GM19395 (cell line): ENCODE measurements around the gene SLC43A3.
"Not testable (repeated sequence)": the region's sequence is repeated elsewhere in the genome, so short reads cannot be mapped to it uniquely, and the experiment has no call there.

ENCODE experiments used
- ATAC-seq: cut with Tn5 transposase; IDR thresholded peaks from one replicate; pipeline ENCODE4 v1.9.1; 2021; ENCODE audit warnings: mild to moderate bottlenecking, moderate library complexity; ENCODE audit not compliant: unreplicated experiment

SLC43A3 gene

GRCh38 chr11:57407941-57408475, 18.9 kb downstream of the SLC43A3 start:
- ATAC-seq = no peak

DNA sequence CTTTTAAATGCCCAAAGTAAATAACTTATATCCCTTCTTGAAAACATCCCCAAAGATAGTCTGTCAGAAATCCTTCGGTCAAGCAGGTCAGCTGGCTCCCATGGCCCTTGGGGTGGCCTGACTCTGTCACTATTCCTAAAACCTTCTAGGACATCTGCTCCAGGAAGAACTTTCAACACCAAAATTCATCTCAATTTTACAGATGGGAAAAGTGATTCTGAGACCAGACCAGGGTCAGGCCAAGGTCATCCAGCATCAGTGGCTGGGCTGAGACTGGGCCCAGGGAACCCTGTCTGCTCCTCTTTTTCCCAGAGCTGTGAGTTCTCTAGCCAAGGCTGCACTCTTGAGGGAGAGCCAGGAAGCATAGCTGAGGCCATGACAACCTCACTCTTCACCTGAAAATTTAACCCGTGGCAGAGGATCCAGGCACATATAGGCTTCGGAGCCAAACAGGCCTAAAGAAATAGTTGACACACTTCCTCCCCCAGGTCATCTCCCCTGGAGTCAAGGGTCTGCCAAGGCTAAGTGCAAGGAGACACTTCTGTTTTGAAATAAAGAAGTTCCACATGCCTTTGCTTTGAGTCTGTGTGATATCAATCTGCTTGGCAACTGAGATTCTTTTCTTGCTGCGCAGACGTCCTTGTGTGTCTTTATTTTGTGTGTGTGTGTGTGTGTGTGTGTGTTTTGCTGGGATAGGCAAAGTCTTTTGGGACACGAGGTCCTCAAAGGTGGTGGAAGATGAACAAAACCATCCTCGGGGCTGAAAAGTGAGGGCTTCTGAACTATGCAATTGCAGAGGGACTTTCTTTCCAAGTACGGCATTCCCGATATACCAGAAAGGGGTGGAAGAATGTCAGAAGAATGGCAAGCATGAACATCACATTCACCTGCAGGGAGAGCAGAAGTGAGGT, 19.7 kb downstream of the SLC43A3 start:
- ATAC-seq = no peak

DNA sequence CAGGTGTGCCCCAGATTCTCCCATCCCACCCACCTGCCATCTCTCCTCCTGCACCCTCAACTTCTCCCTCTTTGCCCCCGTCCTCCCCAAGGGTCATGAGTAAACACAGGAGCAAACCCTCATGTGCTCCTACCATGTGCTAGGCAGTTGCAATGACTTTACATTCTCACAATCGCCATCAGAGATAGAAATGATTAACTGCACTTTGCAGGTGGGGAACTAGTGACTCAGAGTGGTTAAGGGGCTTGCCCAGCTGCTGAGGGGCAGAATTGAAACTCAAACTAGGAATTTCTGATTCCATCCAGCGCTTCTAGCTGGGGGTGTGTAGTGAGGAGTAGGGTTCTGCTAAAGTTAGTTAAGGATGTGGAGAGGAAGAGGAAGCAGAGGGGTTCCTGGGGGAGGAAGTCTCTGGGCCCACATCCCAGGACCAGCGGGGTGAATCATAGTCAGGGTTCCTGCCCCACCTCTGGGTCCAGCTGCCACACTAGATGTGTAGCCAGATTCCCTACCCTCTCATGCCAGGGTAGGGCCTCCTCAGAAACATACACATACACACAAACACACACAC, 20.5 kb downstream of the SLC43A3 start:
- ATAC-seq = peak; percentile 87

- no peak for ATAC-seq
These were observed 21.6 kb downstream of the SLC43A3 start for GRCh38 chr11:57405271-57405860.

DNA sequence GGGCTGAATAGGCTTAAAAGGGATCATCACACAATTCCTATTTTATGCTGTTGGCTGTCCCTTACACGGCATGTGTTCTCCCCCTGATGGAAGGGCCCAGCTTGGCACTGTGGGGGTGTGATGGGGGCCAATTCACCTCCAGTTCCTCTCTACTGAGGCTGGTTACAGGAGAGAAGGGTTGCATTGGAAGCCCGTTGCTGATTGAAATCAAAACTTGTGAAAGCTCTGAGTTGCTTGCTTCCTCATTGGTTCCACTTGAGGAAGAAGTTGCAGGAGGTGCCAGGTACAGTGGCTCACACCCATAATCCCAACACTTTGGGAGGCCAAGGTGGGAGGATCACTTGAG, 23.1 kb downstream of the SLC43A3 start:
- ATAC-seq = no peak

DNA sequence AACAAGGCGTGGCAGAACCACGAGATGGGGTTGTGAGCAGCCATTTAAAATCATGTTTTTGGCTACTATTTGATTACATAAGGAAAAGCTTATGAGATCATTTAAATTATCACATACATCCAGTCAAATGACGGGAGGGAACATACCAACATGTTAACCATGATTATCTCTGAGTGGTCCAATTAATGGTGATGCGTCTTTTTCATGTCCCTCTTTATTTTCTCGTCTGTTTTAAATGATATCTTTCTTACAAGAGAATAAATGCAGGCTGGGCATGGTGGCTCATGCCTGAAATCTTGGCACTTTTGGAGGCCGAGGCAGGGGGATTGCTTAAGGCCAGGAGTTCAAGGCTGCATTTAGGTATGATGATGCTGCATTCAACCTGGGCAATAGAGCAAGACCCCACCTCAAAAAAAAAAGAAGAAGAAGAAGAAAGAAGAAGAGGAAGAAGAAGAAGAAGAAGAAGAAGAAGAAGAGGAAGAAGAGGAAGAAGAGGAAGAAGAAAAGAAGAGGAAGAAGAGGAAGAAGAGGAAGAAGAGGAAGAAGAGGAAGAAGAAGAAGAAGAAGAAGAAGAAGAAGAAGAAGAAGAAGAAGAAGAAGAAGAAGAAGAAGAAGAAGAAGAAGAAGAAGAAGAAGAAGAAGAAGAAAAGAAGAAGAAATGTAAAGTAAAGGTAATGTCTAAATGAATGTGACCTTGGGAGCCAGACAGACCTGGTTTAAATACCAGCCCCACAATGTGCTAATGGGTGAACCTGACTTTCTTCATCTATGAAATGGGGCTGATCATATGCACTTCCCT, 23.7 kb downstream of the SLC43A3 start:
- not testable (repeated sequence) for ATAC-seq

GRCh38 chr11:57402188-57403002, 24.5 kb downstream of the SLC43A3 start:
- no peak for ATAC-seq

DNA sequence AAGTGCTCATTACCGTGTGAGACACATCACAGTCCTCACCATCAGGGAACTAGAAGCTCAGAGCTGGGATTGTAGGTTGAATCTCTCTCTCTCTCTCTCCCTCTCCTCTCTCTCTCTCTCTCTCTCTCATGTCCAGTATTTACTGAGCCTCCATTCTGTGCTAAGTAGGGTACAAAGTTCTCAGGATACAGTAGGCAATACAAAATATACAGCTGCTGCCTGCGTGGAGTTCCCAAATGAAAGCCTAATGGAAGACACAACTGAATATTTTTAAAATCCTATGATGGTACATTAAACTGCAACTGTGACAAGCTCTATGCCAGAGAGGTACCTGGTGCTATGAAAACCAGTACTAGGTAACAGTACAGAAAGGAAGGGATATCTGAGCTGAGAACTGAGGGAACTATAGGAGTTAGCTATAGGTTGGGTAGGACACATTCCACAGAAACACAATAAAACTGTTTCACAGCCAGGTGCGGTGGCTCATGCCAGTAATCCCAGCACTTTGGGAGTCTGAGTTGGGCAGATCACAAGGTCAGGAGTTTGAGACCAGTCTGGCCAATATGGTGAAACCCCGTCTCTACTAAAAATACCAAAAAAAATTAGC, 26.8 kb downstream of the SLC43A3 start:
- ATAC-seq = no peak

GRCh38 chr11:57399221-57399620, 27.7 kb downstream of the SLC43A3 start:
- ATAC-seq = no peak

DNA sequence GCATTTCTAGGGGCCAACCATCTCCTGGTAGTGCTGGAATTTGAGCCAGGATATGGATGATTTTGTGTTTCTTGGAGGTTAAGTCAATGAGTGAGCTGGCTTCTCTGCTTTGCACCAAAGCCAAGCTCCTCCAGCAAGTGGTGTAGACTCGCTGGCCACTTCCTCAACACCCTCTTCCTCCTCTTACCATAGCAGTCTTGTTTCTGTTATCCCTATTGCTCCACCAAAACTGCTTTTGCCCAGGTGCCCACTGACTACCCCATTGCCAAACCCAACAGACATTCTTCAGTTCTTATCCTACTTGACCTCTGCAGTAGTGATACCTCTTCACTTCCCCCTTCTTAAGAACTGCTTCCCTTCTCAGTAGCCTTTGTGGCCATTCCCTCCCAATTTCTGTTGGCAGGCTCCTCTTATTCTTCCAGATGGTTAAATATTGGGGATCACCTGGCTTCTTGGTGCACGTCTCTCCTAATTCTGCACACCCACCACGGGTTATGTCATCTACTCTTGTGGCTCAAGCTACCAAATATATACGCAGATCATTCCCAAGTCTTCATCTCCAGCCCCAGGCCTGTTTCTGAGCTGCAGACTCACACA, 29.4 kb downstream of the SLC43A3 start:
- no peak for ATAC-seq

GRCh38 chr11:57396744-57397143, 30.2 kb downstream of the SLC43A3 start:
- no peak for ATAC-seq

- ATAC-seq = no peak
These were observed 30.9 kb downstream of the SLC43A3 start for GRCh38 chr11:57395905-57396623.

DNA sequence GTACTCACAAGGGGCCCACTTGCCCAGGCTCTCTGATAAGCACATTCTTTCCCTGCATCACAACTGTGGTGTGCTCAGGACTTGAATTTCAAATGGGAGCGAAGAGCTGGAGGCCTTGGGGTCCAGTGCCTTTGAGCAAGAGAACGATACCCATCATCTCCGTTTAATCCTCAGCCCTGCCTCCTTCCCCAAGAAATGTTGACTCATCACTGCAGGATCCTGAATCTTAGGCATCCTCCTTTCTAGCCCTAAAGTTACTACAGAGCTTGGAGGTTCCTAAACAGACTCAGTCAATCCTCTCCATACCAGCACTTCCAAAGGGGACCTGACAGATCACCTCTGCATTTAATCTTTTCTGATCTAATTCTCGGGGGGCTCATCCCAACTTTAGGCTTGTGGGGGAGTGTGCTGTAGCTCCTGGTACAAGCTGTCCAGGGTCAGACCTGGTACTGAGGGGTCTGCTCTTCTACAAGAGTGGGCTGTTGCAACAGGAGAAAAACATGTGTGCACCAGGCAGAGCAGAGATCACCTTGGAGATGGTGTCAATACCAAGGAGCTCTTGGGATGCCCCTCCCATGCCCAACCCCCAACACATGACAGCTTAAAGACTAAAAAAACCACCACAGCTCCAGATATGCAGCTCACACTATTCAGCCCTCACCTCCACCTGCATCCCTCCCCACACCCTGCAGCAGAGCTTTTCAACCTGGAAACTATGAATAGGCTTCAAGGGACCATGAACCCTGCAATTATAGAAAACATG, 32.5 kb downstream of the SLC43A3 start:
- no peak for ATAC-seq

DNA sequence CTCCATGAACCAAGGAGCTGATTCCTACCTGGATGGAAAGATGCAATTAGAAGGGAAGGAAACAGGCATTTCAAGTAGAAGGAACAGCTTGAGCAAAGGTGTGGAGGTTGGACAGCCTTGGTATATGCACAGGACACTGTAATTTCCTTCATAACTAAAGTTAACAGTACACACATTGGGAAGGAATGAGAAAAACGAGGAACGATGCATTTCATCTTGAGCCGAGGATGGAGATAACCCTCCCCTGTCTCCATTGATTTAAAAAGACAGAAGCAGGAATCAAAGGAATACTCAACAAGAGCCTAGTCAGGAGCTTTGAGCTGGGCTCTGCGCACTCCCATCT, 34.2 kb downstream of the SLC43A3 start:
- ATAC-seq = no peak

- ATAC-seq = no peak
These were observed 34.7 kb downstream of the SLC43A3 start for GRCh38 chr11:57392066-57392762.

GRCh38 chr11:57391539-57391938, 35.4 kb downstream of the SLC43A3 start:
- ATAC-seq = no peak

DNA sequence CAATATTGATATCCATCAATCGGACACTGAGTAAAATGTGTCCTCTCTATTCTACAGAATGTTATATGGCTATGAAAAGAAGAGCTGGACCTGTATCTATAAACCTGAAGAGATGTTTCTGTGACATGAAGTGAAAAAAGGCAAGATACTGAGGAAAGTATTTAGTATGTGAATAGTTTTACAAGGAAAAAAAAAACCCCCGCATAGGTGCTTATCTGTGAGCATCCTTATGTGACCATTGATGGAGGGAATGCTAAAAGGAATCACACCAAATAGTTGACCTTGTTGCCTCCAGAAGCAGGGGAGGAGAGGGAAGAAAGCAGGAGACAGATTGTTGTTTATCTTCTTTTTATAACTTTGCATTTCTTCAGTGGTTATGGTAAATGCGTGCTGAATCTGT, 35.8 kb downstream of the SLC43A3 start:
- ATAC-seq = no peak

DNA sequence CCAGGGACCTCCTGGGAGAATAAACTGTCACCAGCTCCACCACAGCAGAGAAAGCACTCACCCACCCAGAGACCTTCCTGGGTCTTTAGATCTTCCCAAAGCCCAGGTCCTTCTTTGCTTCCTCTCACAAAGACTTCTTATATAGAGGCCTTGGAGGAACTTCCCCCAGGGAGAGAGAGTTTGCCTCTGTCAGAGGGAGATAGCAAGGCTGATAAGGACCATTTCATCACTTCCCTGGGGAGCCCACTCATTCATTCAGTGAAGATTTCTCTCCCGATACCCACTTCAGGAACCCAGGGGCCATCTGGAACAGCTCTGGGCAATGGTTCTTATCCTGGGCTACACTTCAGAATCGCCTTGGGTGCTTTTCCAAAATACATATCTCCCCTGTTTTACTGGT, 36.4 kb downstream of the SLC43A3 start, which contains the start of gene PRG2:
TSS of gene PRG2 (minus strand) at position 116 of the 400 bp plus-strand sequence. CDS start 706 bp downstream, outside the sequence.
- no peak for ATAC-seq
